ENCODE measurements around the gene PLEKHM2. TPM values are rescaled to one million over a fixed set of nuclear protein-coding genes. Genes with fewer than 3 reads are reported as not detected.

Gene PLEKHM2
- polyA plus RNA-seq, 1 experiment: 24.4 TPM

- Histone ChIP-seq H3K27ac (ENCODE audit: low read depth, low read length) (peak within 1 kb of the TSS; percentile 70), H3K4me3 (ENCODE audit: low read depth, low read length) (peak within 1 kb of the TSS; percentile 84), H3K27me3 (ENCODE audit: control insufficient read depth, insufficient read depth, low read length) (peaks cover 3% of the 10 kb centered on the region), H3K9me3 (ENCODE audit: control insufficient read depth, insufficient read depth, low read length) (peaks cover 3% of the 10 kb centered on the region; the same call in 1 of the 2 replicates)
- CTCF ChIA-PET: no interaction called here
- POLR2A ChIA-PET: interaction anchor here (0.7 kb wide), 1 partner anchor 57 kb away, joined by 3 read pairs; no protein-coding TSS in a partner anchor
- TF ChIP-seq, protein P1, sequence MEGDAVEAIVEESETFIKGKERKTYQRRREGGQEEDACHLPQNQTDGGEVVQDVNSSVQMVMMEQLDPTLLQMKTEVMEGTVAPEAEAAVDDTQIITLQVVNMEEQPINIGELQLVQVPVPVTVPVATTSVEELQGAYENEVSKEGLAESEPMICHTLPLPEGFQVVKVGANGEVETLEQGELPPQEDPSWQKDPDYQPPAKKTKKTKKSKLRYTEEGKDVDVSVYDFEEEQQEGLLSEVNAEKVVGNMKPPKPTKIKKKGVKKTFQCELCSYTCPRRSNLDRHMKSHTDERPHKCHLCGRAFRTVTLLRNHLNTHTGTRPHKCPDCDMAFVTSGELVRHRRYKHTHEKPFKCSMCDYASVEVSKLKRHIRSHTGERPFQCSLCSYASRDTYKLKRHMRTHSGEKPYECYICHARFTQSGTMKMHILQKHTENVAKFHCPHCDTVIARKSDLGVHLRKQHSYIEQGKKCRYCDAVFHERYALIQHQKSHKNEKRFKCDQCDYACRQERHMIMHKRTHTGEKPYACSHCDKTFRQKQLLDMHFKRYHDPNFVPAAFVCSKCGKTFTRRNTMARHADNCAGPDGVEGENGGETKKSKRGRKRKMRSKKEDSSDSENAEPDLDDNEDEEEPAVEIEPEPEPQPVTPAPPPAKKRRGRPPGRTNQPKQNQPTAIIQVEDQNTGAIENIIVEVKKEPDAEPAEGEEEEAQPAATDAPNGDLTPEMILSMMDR (IDR thresholded peaks at IDR 0.05; ENCODE audit: low read depth, low read length): no peak
- DNase-seq (ENCODE audit: low read depth, low spot score): no peak
Observed at GRCh38 chr1:15758343-15758931, 74.3 kb downstream of the PLEKHM2 start, which contains the start of gene FBLIM1. Gene FBLIM1, plus strand, starts transcription at chr1:15758795. Its CDS starts 6,189 bp downstream, at chr1:15764984.

- Histone ChIP-seq H3K27ac (ENCODE audit: low read depth, low read length) (peak overlapping the region; percentile 70), H3K27me3 (ENCODE audit: control insufficient read depth, insufficient read depth, low read length) (peaks cover 3% of the 10 kb centered on the region), H3K4me3 (ENCODE audit: low read depth, low read length) (peak overlapping the region; percentile 84), H3K9me3 (ENCODE audit: control insufficient read depth, insufficient read depth, low read length) (peaks cover 3% of the 10 kb centered on the region; the same call in 1 of the 2 replicates)
- ChIA-PET CTCF (interaction anchor here (1.5 kb wide), 1 partner anchor 16 kb away, joined by 4 read pairs; no protein-coding TSS in a partner anchor), POLR2A (interaction anchor here (0.5 to 1.1 kb wide), 3 partner anchors 30 to 59 kb away, joined by 3 read pairs; no protein-coding TSS in a partner anchor)
- TF ChIP-seq, protein P1 (IDR thresholded peaks at IDR 0.05; ENCODE audit: low read depth, low read length): no peak
- DNase-seq (ENCODE audit: low read depth, low spot score): no peak
Observed at GRCh38 chr1:15758953-15759661, 75.0 kb downstream of the PLEKHM2 start.

DNA sequence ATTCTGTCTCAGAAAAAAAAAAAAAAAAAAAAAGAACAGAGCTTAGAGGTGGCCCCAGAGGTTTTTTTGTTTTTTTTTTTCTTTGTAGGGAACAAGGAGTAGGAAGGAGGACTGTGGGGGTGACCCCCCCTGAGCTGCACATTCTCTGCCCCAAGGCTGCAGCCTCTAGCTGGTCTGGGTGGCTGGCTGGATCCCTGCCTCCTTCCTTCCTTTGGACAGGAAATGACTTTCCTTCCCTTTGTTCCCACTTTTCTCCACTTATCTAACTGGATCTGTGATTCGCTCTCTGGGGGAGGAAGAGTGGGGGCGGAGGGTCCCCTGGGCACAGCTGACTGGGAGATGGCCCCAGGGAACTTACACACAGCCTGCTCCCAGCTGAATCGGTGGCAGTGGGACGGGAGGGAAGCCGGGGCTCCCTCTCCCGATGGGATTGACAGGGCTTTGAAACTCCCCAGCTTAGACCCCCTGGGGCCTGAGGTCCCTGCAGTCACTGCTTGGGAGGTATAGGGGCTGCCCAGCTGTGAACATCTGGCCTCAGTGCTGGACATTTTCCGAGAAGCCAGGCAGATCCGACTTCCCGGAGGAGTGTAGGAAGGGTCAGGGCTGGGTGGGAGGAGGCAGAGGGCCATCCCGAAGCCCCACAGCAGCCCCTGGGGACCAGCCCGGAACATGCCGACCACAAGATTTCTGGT, 76.5 kb downstream of the PLEKHM2 start:
- Histone ChIP-seq H3K4me3 (ENCODE audit: low read depth, low read length) (peak overlapping the region; percentile 84), H3K27me3 (ENCODE audit: control insufficient read depth, insufficient read depth, low read length) (no peaks in the 10 kb centered on the region), H3K27ac (ENCODE audit: low read depth, low read length) (peak overlapping the region; percentile 93), H3K9me3 (ENCODE audit: control insufficient read depth, insufficient read depth, low read length) (peaks cover 3% of the 10 kb centered on the region; the same call in 1 of the 2 replicates)
- DNase-seq (ENCODE audit: low read depth, low spot score): peak; percentile 41
- TF ChIP-seq, protein P1 (IDR thresholded peaks at IDR 0.05; ENCODE audit: low read depth, low read length): no peak
- ChIA-PET CTCF (interaction anchor here (0.6 to 1.5 kb wide), 5 partner anchors 14 to 71 kb away, joined by 3 to 8 read pairs (median 4); no protein-coding TSS in a partner anchor), POLR2A (interaction anchor here (0.6 to 1.6 kb wide), 11 partner anchors 8 to 730 kb away, joined by 3 to 4 read pairs (median 3); partner anchors contain the start of gene DDI2)

GRCh38 chr1:15761366-15762128, 77.4 kb downstream of the PLEKHM2 start:
- peaks cover 3% of the 10 kb centered on the region; the same call in 1 of the 2 replicates for H3K9me3 ChIP-seq (ENCODE audit: control insufficient read depth, insufficient read depth, low read length)
- DNase-seq (ENCODE audit: low read depth, low spot score): no peak
- TF ChIP-seq, protein P1 (IDR thresholded peaks at IDR 0.05; ENCODE audit: low read depth, low read length): no peak
- POLR2A ChIA-PET: interaction anchor here (0.7 to 1.6 kb wide), 3 partner anchors 25 to 145 kb away, joined by 3 to 4 read pairs (median 3); no protein-coding TSS in a partner anchor
- H3K27ac ChIP-seq (ENCODE audit: low read depth, low read length): peak overlapping the region; percentile 93
- peak overlapping the region; percentile 84 for H3K4me3 ChIP-seq (ENCODE audit: low read depth, low read length)
- no peaks in the 10 kb centered on the region for H3K27me3 ChIP-seq (ENCODE audit: control insufficient read depth, insufficient read depth, low read length)
- CTCF ChIA-PET: interaction anchor here (0.7 to 1.3 kb wide), 5 partner anchors 10 to 97 kb away, joined by 3 to 8 read pairs (median 3); no protein-coding TSS in a partner anchor
